ENCODE measurements around the gene GDPD4. TPM values are rescaled to one million over a fixed set of nuclear protein-coding genes. Genes with fewer than 3 reads are reported as not detected.

GDPD4 gene
- total RNA-seq, 1 experiment from 2014 or later: not detected

DNA sequence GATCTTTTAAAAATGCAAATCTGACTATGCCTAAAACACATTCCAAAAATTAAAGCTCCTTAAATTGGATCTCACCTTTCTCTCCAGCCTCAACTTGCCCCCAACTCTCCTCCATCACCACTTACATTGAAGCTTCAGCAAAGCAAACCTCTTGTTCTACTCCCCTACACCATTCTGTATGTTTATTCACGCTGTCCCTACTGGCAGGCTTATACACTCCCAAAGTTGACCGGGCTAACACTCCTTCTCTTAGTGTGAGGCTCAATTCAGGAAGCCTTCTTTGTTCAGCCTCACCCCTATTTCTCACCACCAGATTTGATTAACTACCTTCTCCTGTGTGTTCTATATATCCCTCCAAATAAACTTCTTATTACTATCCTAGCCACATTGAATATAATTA lies 1.8 kb upstream of the GDPD4 start:
- in situ Hi-C loops (cut with HindIII; ENCODE audit: low pct_unique_long_range_greater_than_20kb, low sequenced_read_pairs): no loop called here
- ATAC-seq (no peak), DNase-seq (ENCODE audit: low read depth, low spot score) (no peak)
- H3K9me3 ChIP-seq (ENCODE audit: control insufficient read depth, insufficient read depth, low read depth, low read length): no peaks in the 10 kb centered on the region; the same call in 1 of the 2 replicates
- H3K27ac ChIP-seq (ENCODE audit: low read length): no peak overlapping the region
- BruUV-seq (replicated peaks): no TSS peak
- CTCF ChIA-PET: no interaction called here
- H3K4me1 ChIP-seq (ENCODE audit: control insufficient read depth, insufficient read depth, low read length): no peaks in the 10 kb centered on the region
- intact Hi-C loops (cut with micrococcal nuclease; ENCODE audit: unreplicated experiment): no loop called here
- TF ChIP-seq SIN3A (IDR thresholded peaks at IDR 0.05; ENCODE audit: borderline replicate concordance, insufficient read depth, low read depth, low read length) (no peak), POLR2AphosphoS5 (IDR thresholded peaks at IDR 0.05; ENCODE audit: low read depth, low read length) (no peak), TCF7L2 (IDR thresholded peaks at IDR 0.05; ENCODE audit: low read depth, low read length) (no peak)
- TF ChIP-seq, protein P1, sequence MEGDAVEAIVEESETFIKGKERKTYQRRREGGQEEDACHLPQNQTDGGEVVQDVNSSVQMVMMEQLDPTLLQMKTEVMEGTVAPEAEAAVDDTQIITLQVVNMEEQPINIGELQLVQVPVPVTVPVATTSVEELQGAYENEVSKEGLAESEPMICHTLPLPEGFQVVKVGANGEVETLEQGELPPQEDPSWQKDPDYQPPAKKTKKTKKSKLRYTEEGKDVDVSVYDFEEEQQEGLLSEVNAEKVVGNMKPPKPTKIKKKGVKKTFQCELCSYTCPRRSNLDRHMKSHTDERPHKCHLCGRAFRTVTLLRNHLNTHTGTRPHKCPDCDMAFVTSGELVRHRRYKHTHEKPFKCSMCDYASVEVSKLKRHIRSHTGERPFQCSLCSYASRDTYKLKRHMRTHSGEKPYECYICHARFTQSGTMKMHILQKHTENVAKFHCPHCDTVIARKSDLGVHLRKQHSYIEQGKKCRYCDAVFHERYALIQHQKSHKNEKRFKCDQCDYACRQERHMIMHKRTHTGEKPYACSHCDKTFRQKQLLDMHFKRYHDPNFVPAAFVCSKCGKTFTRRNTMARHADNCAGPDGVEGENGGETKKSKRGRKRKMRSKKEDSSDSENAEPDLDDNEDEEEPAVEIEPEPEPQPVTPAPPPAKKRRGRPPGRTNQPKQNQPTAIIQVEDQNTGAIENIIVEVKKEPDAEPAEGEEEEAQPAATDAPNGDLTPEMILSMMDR (IDR thresholded peaks at IDR 0.05): no peak
- TF ChIP-seq, protein P2, sequence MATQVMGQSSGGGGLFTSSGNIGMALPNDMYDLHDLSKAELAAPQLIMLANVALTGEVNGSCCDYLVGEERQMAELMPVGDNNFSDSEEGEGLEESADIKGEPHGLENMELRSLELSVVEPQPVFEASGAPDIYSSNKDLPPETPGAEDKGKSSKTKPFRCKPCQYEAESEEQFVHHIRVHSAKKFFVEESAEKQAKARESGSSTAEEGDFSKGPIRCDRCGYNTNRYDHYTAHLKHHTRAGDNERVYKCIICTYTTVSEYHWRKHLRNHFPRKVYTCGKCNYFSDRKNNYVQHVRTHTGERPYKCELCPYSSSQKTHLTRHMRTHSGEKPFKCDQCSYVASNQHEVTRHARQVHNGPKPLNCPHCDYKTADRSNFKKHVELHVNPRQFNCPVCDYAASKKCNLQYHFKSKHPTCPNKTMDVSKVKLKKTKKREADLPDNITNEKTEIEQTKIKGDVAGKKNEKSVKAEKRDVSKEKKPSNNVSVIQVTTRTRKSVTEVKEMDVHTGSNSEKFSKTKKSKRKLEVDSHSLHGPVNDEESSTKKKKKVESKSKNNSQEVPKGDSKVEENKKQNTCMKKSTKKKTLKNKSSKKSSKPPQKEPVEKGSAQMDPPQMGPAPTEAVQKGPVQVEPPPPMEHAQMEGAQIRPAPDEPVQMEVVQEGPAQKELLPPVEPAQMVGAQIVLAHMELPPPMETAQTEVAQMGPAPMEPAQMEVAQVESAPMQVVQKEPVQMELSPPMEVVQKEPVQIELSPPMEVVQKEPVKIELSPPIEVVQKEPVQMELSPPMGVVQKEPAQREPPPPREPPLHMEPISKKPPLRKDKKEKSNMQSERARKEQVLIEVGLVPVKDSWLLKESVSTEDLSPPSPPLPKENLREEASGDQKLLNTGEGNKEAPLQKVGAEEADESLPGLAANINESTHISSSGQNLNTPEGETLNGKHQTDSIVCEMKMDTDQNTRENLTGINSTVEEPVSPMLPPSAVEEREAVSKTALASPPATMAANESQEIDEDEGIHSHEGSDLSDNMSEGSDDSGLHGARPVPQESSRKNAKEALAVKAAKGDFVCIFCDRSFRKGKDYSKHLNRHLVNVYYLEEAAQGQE (IDR thresholded peaks at IDR 0.05; ENCODE audit: insufficient read depth in 1 of 2, low read depth in 2 of 2, low read length in 1 of 2): no peak
- H3K4me3 ChIP-seq (ENCODE audit: low read depth in 2 of 2, low read length in 2 of 2): no peak overlapping the region
- H3K36me3 ChIP-seq (ENCODE audit: control insufficient read depth, insufficient read depth, low read length): no peaks in the 10 kb centered on the region
- POLR2A ChIA-PET: interaction anchor here (0.6 kb wide), 1 partner anchor 32 kb away, joined by 3 read pairs; no protein-coding TSS in a partner anchor
- no peaks in the 10 kb centered on the region; the same call in 1 of the 2 replicates for H3K27me3 ChIP-seq (ENCODE audit: control insufficient read depth, insufficient read depth, low read length)

DNA sequence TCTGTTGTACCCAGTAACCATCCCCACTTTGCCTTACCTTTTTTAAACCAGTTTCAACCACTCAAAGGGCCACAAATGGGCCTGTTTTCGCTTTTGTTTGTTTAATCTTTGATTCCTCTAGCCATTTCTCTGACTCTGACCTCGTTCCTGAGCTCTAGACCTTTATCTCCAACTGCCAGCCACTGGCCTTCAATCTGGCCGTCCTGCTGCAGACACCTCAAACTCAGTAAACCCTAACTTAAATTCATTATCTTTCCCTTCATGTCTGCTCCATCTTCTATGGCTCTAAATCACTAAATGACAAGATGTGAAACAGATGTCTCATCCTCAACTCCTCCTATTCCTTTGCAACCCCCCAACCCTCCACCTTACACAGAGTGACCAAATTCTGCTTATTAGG lies 1.3 kb upstream of the GDPD4 start:
- BruUV-seq (replicated peaks): no TSS peak
- no peak overlapping the region for H3K4me3 ChIP-seq (ENCODE audit: low read depth in 2 of 2, low read length in 2 of 2)
- no peaks in the 10 kb centered on the region; the same call in 1 of the 2 replicates for H3K9me3 ChIP-seq (ENCODE audit: control insufficient read depth, insufficient read depth, low read depth, low read length)
- H3K36me3 ChIP-seq (ENCODE audit: control insufficient read depth, insufficient read depth, low read length): no peaks in the 10 kb centered on the region
- intact Hi-C loops (cut with micrococcal nuclease; ENCODE audit: unreplicated experiment): no loop called here
- no peak for TF ChIP-seq SIN3A (IDR thresholded peaks at IDR 0.05; ENCODE audit: borderline replicate concordance, insufficient read depth, low read depth, low read length)
- no peak for TF ChIP-seq POLR2AphosphoS5 (IDR thresholded peaks at IDR 0.05; ENCODE audit: low read depth, low read length)
- TF ChIP-seq TCF7L2 (IDR thresholded peaks at IDR 0.05; ENCODE audit: low read depth, low read length): no peak
- TF ChIP-seq, protein P2 (IDR thresholded peaks at IDR 0.05; ENCODE audit: insufficient read depth in 1 of 2, low read depth in 2 of 2, low read length in 1 of 2): no peak
- in situ Hi-C loops (cut with HindIII; ENCODE audit: low pct_unique_long_range_greater_than_20kb, low sequenced_read_pairs): no loop called here
- ATAC-seq: no peak
- H3K27ac ChIP-seq (ENCODE audit: low read length): no peak overlapping the region
- no peak for DNase-seq (ENCODE audit: low read depth, low spot score)
- ChIA-PET CTCF (no interaction called here), POLR2A (interaction anchor here (0.6 kb wide), 1 partner anchor 32 kb away, joined by 3 read pairs; no protein-coding TSS in a partner anchor)
- no peaks in the 10 kb centered on the region; the same call in 1 of the 2 replicates for H3K27me3 ChIP-seq (ENCODE audit: control insufficient read depth, insufficient read depth, low read length)
- H3K4me1 ChIP-seq (ENCODE audit: control insufficient read depth, insufficient read depth, low read length): no peaks in the 10 kb centered on the region
